ENCODE measurements around the gene TFF2.

The TFF2 gene

DNA sequence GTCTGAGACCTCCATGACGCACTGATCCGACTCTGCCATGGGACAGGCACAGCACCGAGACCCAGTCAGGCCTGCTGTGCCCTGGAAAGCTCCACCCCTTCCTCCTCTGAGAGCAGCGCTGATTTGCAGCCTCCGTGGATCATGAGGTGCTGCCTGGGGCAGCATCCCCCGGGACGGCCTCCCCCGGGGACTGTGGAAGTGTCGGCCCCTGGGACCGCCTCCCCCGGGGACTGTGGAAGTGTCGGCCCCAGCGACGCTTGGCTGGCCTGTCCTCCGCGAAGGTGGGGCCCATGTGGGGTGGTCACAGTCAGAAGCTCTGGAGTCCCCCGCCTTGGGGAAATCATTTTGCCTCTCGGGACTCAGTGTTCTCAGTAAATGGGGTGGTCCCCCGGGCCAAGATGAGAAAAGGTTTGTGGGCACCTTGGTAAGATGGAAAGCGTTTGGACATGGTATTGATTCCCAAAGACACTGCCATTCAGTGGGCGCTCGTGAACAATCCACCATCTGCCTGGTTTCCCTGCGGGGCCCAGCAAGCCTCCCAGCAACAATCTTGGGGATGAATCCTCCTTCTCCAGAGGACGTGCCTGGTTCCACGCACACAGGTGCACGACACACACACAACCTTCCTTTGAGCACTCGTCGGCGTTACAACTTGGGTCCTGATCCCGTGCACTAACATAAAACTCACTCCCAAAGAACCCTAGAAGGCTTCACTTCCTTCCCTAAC is 3.0 kb downstream of the TFF2 start:
- in situ Hi-C loops (cut with HindIII; ENCODE audit: low sequenced_read_pairs), result no loop called here

DNA sequence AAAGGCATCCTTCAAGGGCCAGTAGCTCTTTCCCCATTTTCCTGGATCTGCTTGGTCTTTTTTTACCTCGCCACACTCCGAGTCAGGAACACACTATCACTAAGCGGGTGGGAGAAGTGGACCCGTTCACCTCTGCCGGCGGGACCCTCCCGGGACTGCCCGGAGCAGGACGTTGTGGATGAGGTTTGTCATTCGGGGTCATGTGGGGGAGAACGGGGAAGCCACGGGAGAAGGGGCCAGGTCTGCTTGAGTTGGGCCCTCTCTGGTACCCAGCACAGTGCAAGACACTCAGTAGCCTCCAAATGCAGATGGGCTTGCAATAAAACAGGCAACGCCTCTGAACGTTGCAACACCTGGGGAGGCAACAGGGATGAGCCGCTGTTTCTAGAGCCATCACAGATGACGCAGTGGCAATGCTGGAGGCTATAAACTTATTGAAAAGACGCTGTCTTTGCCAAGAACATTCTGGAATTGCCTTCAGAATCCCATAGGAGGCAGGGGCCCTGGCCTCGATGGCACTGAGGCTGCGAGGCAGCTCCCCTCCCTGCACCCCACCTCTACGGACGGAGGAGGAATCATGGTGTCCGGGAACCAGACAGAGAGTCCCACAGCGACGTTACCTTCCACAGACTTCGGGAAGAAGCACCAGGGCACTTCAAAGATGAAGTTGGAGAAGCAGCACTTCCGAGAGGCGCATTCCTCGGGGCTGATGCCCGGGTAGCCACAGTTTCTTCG is 3.8 kb downstream of the TFF2 start:
- in situ Hi-C loops (cut with HindIII; ENCODE audit: low sequenced_read_pairs), result no loop called here

DNA sequence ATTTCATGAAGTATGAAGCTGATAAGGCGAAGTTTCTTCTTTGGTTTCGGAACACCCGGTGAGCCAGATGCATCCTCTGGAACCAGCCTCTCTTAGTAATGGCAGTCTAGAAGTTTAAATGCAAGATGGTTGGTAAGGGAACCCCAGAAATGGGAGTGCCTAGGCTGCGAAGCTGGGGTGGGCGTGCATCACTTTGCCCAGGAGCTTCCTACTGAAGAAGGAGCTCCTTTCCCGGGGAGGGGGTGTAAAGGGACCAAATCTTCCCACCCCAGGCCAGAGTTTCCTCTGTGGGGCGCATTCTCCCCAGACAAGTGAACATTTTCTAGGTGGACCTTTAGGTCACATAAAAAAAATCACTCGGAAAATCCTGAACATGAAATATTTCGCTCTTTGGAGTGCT is 4.4 kb downstream of the TFF2 start:
- in situ Hi-C loops (cut with HindIII; ENCODE audit: low sequenced_read_pairs), result no loop called here

GRCh38 chr21:42344631-42345030 is 6.2 kb downstream of the TFF2 start:
- in situ Hi-C loops (cut with HindIII; ENCODE audit: low sequenced_read_pairs), result no loop called here

GRCh38 chr21:42343963-42344510 is 6.8 kb downstream of the TFF2 start:
- in situ Hi-C loops (cut with HindIII; ENCODE audit: low sequenced_read_pairs), result no loop called here

- in situ Hi-C loops (cut with HindIII; ENCODE audit: low sequenced_read_pairs), result no loop called here
These were observed 7.2 kb downstream of the TFF2 start for GRCh38 chr21:42343556-42343955.

DNA sequence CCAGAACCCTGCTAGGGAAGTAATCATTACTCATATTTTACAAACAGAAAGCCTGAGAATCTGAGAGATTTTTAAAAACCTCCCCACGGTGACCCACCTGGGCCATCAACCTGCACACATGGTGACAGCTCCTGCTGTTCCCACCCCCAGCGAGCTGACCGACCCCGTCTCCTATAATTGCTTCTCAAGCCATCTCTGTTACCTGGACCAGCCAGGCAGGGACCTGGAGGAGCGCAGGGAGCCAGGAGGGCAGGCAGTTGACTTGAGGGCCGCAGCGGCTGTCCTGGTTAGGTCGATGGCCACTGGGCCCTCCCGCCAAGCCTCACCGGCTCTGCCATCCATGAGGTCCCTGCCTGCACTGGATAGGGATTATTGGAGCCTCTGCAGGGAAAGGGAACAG is 7.7 kb downstream of the TFF2 start:
- in situ Hi-C loops (cut with HindIII; ENCODE audit: low sequenced_read_pairs), result no loop called here

- in situ Hi-C loops (cut with HindIII; ENCODE audit: low sequenced_read_pairs), result no loop called here
These were observed 8.8 kb downstream of the TFF2 start for GRCh38 chr21:42341776-42342542.

DNA sequence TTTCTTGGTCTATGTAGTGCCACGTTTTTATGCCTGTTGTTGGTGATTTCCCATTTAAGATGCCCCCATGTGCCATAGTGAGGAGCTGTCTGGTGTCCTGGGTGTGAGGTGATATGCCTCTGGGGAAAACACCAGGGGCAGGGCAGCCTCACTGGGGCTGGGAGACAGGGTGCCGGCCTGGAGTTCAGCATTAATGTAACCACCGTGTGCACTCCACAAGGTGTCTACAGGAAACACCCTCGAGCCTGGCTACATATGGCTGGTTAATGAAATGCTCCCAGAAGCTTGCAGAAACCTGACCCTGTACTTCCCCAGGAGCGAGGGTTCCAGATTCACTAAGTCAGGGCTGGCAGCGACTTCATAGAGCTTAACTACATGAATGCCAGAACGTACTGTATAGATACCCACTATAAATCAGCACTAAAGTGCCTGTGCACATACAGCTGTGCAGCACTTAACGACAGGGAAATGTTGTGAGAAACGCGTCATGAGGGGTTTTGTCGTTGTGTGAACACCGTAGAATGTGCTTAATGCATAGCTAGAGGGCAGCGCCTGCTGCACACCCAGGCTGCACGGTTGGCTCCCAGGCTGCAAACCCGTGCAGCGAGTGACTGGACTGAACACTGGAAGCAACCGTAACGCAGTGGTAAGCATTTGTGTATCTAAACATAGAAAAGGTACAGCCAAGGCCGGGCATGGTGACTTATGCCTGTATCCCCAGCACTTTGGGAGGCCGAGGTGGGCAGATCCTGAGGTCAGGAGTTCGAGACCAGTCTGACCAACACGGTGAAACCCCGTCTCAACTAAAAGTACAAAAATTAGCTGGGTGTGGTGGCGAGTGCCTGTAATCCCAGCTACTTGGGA is 10.4 kb downstream of the TFF2 start:
- in situ Hi-C loops (cut with HindIII; ENCODE audit: low sequenced_read_pairs), result no loop called here

- in situ Hi-C loops (cut with HindIII; ENCODE audit: low sequenced_read_pairs), result no loop called here
These were observed 11.8 kb downstream of the TFF2 start for GRCh38 chr21:42338729-42339715.

GRCh38 chr21:42337830-42338728 is 12.7 kb downstream of the TFF2 start:
- in situ Hi-C loops (cut with HindIII; ENCODE audit: low sequenced_read_pairs), result no loop called here

- in situ Hi-C loops (cut with HindIII; ENCODE audit: low sequenced_read_pairs), result no loop called here
These were observed 13.5 kb downstream of the TFF2 start for GRCh38 chr21:42337276-42337675.

DNA sequence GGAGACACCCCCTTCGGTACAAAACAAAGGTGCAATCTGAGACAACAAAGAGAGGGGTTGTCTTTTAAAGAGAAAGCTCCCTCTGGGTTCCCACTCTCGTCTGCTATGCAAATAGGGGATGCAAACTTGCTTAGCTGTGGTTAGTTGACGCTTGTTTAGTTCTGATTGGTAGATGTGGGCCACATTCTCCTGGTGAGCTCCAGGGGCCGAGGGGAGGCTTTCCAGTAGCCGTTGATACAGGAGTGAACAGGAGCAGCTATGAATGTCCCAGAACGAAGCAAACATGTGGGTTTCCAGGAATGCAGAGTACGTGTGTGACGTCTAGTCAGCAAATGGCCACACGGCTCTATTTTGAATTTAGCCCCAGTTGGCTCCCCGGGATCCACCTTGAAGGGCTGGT is 14.7 kb downstream of the TFF2 start:
- in situ Hi-C loops (cut with HindIII; ENCODE audit: low sequenced_read_pairs), result no loop called here

GRCh38 chr21:42332557-42333317 is 18.1 kb downstream of the TFF2 start:
- in situ Hi-C loops (cut with HindIII; ENCODE audit: low sequenced_read_pairs), result no loop called here

- in situ Hi-C loops (cut with HindIII; ENCODE audit: low sequenced_read_pairs), result no loop called here
These were observed 19.1 kb downstream of the TFF2 start for GRCh38 chr21:42331660-42332059.

DNA sequence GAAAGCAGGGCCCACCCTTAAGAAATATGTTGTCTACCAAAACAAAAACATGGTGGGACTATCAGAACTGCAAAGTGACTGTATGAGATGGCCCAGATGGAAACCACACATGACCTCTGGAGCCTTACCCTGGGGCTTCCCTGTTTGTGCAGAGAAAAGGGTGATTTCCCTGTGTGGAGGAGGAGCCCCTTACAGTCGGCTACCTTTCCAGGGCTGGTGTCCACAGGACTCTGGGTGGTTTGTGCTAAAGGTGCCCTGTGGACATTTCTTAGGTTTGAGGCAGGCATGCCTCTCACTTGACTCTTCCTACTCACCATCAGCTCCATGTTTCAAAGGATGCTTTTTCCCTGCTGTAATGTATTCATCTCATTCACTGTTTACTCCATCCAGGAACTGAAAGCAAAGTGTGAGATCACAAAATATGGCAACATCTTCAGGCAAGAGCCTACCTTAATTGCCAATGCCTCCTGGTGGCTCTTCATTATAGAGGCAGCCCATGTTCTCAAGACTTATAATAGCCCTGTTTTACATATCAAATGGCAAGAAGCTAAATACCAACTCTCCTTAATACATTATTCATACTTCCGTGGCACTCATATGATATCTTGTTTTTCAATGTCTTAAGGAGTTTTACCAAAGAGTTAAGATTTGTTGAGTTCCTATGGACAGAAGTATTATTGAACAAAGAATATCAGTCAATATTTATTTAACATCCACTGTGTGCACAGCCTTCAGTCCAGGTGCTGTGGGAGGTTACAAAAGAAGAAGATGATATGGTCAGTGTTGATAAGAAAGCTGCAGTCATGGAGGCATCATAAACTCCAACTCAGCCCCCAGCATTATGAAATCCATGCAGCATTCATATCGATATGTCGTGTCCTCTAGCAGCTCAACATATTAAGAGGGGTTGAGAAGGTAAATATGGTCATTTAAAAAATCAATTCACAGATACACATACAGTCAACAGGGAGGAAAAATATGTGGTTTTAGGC is 20.1 kb downstream of the TFF2 start:
- in situ Hi-C loops (cut with HindIII; ENCODE audit: low sequenced_read_pairs), result no loop called here

Data from DLD1 (cell line).